GM18868 (cell line): ENCODE measurements around the gene NSUN7.
A peak's percentile ranks its signal among the peaks of the same experiment; 100 is the strongest.

Experiments used
- ATAC-seq: cut with Tn5 transposase; IDR thresholded peaks from one replicate; pipeline ENCODE4 v1.9.1; 2021; ENCODE audit warnings: mild to moderate bottlenecking, moderate library complexity; ENCODE audit not compliant: unreplicated experiment

The NSUN7 gene

GRCh38 chr4:40734497-40734896 is 15.3 kb upstream of the NSUN7 start:
- no peak for ATAC-seq

DNA sequence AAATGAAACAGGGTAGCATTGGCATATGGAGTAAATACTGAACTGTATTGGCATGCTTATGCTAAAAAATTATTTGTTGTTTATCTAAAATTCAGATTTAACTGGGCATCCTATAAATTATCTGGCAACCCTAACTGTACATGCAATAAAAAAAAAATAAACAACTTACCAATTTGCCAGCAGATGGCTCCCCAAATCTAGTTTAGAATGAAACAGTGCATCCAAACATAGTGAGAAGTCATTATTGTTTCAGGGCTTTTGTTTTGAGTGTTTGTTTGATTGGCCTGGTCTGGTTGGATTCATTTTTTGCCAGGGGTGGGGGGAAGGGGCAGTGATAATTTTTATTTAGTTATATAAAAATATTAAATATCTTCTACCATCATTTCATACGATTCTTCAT is 12.8 kb upstream of the NSUN7 start:
- ATAC-seq: no peak

DNA sequence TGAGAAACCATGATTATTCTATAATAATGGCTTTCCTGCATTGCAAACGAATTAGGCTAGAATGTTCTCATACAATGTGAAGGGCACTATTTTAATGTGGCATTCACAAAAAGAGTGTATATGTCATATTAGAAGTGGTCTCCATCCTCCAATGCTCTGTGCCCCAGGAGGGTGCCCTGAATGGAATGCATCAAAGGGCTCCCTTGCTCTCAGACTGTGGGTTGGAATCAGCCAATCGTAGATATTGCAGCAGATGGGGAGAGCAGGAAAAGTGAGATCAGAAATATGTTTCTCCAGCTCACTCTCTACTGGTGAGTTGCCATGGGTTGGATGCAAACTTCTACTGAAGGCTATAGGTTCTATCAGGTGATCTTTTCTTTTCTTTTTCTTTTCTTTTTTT is 11.9 kb upstream of the NSUN7 start:
- no peak for ATAC-seq

DNA sequence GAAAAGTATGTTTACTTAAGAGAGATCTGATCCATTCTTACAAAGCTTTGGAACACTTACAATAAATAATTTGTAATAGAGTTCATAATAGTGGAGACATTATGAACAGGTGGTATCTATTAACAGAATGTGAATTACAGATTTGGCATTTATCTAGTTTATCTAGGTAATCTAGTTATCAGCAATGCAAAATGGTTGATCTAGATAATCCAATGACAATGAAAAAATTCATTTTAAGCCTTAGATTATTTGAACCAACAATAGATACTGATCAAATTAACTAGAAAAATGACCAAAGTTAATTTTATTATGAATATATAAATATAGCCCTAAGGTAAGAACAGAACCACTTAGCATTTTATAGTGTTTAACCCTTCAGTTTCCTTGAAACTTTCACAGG is 10.4 kb upstream of the NSUN7 start:
- ATAC-seq: no peak

DNA sequence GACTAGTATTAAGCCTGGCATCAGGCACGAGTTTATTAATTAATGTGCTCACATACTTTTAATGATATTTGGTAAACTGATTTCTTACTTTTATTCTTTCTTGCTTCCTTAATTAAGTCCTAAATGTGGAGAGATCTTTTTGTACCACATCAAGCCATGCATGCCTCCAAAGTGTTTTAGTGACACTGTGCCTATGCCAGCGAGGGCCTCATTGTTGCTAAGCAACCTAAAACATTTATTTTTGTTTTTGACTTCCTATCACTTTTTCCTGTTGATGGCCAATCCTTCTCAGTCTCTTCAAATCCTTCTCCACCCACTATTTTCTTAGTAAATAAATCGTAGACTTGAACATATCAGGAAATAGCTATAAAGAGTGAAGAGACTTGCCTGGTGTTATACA is 5.5 kb upstream of the NSUN7 start:
- no peak for ATAC-seq

GRCh38 chr4:40745285-40745984 is 4.3 kb upstream of the NSUN7 start:
- no peak for ATAC-seq

GRCh38 chr4:40747207-40747835 is 2.4 kb upstream of the NSUN7 start:
- no peak for ATAC-seq

DNA sequence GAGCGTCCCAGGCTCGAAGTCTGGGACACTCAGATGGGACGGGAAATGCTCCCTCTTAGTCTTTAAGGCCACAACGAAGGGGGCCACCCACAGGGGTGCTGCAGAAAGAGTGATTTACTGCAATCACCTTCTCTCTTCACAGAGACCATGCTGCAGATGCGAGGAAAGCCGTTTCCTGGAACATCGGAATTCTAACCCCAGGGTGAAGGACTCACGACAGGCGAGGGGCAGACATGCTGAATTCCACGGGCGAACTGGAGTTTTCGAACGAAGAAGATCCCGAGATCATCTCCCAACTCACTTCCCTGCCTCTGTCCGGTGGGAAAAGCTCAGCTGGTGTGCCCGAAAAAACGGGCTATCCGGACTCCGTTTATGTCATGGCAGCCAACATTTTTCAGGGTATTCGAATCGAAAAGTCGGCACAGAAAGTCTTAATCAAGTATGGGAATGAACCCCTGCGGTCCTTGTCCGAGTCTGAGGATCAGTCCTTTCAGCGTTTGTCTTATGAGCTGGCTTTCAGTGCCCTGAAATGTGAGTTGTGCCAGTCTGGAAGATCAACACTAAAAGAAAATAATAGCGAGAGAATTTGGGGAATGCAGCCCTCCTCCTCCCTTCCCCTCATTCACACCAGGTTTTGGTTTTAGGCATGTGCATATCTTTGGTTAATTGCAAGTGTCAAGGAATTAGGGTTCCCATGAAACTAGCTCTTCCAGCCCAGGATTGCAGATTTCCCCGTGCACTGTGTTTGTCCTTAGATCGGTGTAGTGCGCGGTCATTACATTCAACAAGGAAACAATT is 905 bp downstream of the NSUN7 start:
- ATAC-seq: no peak

- ATAC-seq: no peak
Measured at GRCh38 chr4:40755616-40756015, 5.9 kb downstream of the NSUN7 start.

DNA sequence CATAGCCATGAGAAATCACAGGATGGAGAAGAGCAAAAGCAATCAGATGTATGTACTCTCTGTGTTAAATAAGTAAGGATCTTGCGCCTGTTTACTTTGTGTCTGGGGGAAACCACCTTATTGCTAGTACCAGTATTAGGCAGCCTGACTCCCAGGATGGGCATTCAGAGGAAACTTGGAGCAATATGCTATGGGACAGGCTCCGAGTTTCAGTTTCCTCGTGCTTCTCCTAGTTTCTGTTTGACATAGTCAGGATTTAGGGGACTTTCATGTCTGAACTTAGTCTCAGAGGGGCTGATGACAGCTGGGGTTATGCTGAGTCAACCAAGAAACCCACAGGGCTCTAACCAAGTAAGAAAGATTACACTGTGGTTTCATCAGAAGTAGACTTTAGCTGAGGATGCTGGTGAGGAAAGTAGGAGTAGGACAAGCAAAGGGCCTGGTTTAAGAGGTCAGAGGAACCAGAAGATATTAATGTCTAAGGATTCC is 13.5 kb downstream of the NSUN7 start:
- peak; percentile 99 for ATAC-seq

DNA sequence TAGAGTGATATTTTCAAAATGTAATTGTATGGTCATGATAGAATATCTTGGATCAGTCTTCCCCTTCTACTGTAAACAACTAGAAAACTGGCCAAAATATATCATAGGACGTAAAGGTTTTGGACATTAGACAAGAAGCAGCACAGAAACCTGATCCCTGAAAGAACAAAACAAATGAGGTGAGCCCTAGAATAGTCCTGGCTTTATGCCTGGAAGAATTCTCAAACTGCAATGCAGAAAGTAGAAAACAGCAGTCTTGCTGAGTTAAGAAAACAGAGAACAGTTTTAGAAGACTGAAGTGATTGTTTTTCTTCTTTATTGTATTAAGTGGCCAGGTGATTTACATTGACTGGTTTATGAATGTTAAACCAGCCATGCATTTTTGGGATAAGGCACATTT is 19.5 kb downstream of the NSUN7 start:
- no peak for ATAC-seq

DNA sequence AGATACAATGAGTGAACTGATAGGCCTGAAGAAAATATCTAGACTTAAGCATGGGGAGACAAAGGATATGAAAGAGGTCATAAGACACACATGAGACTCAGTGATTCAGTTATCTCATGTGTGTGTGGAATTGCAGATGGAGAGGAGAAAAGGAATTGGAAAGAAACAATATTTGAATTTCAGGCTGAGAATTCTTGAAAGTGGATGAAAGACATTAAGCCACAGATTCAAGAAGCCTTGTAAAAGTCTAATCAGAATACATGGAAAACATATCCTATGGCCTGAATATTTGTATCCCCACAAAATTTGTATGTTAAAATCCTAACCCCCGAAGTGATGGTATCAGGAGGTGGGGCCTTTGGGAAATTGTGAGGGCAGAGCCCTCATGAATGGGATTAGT is 28.3 kb downstream of the NSUN7 start:
- no peak for ATAC-seq

DNA sequence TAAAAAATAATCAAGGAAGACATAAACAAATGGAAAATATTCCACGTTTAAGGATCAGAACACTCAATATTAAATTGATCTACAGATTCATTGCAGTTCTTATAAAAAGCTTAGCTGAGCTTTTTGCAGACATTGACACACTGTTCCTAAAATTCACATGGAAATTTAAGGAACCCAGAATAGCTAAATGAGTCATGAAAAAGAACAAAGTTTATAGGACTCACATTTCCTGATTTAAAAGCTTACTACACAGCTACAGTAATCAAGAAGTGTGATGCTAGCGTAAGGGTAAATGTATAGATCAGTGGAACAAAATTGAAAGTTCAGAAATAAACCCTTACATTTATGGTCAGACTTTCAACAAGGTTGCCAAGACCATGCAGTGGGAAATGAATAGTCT is 33.1 kb downstream of the NSUN7 start:
- no peak for ATAC-seq

GRCh38 chr4:40785727-40786126 is 36.0 kb downstream of the NSUN7 start:
- ATAC-seq: no peak

DNA sequence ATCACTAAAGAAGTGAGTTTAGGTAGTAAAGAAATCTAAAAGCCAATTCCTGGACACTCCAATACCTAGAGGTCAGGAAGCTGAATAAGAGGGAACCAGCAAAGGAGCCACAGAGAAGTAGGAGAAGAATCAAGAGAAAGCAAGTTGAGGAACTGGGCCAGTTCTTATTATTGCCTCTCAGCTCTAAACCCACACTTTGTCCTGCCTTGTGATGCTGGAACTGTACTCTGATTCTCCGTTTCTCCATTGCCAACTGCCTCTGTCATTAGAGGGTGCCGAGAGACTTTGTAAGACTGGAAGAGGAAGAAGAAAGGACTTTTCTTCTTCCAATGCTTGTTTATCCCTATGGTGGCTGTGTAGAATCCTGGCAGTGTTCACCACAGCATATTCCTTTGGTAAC is 38.6 kb downstream of the NSUN7 start:
- no peak for ATAC-seq

DNA sequence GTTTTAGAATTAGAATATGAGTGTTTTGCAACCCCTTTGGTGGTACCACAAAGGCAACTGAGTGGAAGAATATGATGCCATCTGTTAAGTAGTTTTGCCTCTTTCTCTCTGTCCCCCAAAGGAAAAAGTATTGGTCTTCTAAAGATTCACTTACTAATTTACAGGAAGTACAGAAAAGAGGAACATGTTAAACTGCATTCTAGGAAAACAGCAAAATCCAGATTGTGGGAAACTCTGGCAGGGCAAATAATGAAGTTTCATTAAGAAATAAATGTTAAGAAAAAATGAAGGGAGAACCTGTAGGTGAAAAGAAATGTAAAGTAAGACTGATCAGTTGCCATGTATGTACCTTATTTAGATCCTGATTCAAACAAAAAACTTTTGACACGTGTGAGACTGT is 39.3 kb downstream of the NSUN7 start:
- no peak for ATAC-seq

- no peak for ATAC-seq
Measured at GRCh38 chr4:40789771-40790170, 40.0 kb downstream of the NSUN7 start.

DNA sequence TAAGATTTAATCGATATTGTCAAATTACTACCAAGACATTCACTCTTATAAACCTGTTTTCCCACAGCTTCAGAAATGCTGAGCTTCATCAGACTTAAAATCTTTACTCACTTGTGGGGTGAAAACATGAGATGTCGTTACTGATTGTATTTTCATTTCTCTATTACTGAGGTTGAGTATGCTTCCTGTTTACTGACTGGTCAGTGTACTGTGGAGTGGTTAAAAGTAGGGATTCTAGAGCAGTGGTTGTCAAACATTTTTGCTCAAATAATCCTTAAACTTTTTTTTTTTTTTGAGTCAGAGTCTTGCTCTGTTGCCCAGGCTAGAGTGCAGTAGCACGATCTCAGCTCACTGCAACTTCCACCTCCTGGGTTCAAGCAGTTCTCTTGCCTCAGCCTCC is 50.3 kb downstream of the NSUN7 start:
- ATAC-seq: peak; percentile 81

GRCh38 chr4:40804598-40804997 is 54.8 kb downstream of the NSUN7 start:
- ATAC-seq: no peak

DNA sequence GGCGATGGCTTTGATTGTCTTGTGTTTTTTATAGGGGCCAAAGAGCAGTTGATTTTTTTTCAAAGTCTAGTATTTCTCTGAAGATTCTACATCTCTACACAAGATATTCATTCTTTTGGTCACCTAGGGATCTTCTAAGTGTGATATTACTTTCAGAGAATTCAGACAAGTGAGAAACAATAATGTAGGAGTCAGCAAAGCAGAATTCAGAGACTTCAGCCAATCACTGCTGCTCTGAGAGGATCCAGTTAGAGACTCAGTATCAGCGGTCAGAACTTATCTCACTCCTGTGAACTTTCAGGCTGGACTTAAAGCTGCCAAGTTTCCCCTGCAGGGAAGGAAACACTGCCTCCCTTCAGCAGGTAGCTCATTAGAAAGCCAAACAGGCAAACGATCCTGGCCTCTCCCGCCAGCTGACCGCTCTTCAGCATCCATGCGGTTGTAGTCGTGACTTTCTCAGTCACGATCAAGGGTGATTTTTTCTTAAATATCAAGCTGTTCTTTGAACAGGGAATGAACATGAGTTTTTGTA is 59.2 kb downstream of the NSUN7 start:
- ATAC-seq: no peak

DNA sequence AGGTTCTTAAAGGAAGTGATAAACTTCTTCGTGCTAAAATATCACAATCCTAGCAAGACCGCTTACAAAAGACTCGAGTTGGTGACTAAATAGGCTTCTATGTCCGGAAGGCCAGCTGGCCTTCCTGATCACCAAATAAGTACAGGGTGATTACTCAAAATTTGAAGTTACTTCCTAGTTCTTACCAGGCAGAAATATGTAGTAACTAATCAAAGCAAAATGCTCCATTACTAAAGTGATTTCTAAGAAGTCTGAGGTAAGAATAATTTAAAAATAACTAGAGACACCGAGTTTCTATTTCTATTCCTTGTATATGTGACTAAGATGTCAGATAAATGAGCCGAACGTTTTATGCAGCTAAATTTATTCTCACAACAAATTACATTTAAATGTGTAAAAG is 62.2 kb downstream of the NSUN7 start:
- ATAC-seq: no peak

DNA sequence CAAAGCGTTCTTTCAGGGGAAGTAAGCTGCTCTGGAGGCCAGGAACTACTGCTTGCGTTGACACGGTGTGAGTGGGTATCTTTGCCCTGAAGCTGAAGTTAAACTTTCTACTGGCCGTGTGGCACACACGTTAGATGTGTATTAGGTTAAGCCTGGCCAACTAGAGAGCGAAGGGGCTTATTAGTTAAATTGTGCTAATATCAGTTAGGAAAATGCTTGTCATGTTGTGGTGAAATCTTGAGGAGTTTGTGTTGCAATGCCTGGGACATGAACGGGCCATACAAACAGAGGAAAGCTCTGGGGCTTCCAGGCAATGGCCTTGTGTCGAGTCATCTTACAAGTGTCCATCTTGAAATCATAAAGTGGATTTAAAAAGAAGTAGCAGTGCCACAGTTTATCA is 62.6 kb downstream of the NSUN7 start:
- ATAC-seq: no peak
